HTERT RPE-1 (cell line): ENCODE data around the gene BPIFB6.

Source experiments
- in situ Hi-C: fragments of 300-500 bp; cut with MboI; formaldehyde crosslinking; loops from 4 replicates; pipeline ENCODE4 v1.14.3; 2020; ENCODE audit warnings: low sequenced_read_pairs

Gene BPIFB6, protein sequence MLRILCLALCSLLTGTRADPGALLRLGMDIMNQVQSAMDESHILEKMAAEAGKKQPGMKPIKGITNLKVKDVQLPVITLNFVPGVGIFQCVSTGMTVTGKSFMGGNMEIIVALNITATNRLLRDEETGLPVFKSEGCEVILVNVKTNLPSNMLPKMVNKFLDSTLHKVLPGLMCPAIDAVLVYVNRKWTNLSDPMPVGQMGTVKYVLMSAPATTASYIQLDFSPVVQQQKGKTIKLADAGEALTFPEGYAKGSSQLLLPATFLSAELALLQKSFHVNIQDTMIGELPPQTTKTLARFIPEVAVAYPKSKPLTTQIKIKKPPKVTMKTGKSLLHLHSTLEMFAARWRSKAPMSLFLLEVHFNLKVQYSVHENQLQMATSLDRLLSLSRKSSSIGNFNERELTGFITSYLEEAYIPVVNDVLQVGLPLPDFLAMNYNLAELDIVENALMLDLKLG

GRCh38 chr20:33031531-33031930, at the start of gene BPIFB6:
Gene BPIFB6, plus strand, starts transcription at chr20:33031648. Its CDS starts 0 bp downstream, at chr20:33031648.
- in situ Hi-C loops: no loop called here

GRCh38 chr20:32982617-32983458, 48.6 kb upstream of the BPIFB6 start:
- in situ Hi-C loops: no loop called here

DNA sequence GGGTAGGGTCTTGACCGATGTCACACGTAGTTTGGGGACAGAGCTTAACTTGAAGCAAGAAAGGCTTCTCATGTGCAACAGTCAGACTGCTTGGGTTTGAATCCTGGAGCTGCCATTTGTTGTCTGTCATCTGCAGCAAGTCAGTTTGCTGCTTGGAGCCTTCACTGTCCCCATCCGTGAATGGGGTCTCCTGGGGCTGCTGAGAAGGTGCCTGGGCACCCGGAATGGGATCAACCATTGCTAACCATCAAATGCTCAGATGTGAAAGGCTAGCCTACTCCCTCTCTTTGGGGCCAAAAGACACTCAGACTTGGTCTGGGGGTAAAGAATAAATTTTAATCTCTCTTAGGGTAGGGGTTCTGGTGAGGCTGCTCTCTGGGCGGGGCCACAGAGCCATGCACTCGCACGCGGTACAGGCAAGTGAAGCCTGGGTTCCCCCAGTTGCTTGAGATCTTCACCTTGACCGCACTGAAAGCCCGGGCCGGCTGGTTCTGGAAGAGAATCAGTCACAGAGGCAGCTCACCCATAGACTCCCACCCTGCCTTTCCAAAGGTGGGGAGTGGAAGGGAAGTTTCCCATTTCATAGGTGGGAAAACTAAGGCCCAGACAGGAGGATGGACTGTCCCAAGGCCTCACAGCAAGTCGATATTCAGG, 47.9 kb upstream of the BPIFB6 start:
- in situ Hi-C loops: no loop called here

DNA sequence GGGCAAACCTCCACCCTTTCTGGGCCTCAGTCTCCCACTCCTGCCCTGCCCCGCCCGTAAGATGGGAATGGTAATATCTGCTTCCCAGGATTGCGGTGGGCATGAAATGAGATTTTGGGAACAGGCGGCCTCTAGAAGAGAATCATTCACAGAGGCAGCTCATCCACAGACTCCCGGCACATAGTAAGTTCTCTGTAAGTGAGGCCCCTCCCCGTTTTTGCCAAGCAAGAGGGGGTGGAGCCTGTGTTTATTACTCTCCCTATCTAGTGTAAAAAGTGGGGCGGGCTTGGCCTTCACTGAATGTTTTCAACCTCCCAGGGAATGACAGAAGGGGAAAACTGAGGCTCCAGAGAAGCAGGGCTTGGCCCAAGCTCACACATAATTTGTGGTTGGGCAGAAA, 47.3 kb upstream of the BPIFB6 start:
- in situ Hi-C loops: no loop called here

GRCh38 chr20:32984631-32985354, 46.7 kb upstream of the BPIFB6 start:
- in situ Hi-C loops: no loop called here

DNA sequence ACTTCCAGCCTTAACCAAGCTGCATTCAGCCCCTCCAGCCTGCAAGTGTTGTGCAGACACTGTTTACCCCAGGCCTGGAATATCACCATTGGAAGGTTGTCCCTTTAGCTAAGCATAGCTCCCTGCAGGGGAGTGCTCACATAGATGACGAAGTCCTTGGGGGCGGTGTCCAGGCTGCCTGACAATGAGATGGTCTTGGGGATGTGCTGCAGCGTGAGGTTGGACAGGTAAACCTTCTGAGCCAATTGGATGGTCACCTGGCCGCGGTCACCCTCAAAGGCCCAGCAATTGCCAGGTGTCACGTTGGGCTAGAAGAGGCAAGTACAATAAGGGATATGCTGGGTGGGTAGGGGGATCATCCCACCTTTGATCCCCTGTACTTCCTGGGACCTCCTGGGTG, 45.9 kb upstream of the BPIFB6 start:
- in situ Hi-C loops: no loop called here

- in situ Hi-C loops: no loop called here
Measured at GRCh38 chr20:32986331-32986966, 45.0 kb upstream of the BPIFB6 start.

- in situ Hi-C loops: no loop called here
Measured at GRCh38 chr20:32987044-32987825, 44.2 kb upstream of the BPIFB6 start.

DNA sequence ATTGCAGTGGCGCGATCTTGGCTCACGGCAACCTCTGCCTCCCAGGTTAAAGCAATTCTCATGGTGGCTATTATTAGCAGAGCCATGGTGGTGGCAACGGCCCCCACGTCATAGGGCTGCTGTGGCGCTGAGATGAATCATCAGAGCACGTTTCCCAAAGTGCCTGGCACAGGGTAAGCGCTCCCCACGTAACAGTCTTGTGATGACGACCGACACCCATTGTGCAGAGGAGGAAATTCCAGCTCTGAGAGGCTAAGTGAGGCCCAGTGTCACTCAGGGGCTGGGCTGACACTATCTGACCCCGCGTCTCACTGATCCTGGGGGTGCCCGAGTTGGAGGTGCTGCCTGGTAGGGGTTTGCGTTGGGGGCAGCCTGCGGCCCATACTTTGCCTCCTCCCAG, 43.4 kb upstream of the BPIFB6 start:
- in situ Hi-C loops: no loop called here

DNA sequence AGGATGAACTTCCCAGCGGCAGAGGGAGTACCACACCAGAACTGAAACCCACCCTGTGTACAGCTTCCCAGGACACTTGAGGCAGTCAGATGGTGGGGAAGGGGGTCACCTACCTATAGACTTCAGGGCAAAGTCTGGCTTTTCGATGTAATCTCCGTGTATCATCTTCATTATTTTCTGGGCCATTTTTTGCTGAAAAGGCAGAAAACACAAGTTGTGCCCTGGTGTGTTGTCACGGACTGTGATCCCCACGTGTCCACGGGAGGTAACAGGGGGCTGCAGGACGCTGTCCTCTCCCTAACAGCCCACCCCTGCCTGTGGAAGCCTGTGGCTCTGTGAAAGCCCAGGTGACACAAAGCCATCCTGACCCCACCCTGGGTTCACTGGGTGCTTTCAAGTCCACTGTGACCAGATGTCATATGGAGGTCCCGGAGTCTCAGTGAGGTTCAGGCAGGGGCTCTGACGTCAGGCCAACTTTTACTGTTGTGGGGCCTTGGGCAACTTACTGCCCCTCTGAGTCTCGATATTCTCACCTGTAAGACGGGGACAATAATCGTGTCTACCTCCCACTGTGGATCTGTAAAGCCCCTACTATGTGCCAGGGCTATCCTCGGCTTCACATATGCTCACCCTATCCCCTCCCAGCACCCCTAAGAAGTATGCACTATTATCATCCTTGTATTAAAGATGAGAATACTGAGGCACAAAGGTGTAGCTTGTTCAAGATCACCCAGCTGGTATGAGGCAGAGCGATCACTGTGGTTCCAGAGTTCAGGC, 41.8 kb upstream of the BPIFB6 start:
- in situ Hi-C loops: no loop called here

DNA sequence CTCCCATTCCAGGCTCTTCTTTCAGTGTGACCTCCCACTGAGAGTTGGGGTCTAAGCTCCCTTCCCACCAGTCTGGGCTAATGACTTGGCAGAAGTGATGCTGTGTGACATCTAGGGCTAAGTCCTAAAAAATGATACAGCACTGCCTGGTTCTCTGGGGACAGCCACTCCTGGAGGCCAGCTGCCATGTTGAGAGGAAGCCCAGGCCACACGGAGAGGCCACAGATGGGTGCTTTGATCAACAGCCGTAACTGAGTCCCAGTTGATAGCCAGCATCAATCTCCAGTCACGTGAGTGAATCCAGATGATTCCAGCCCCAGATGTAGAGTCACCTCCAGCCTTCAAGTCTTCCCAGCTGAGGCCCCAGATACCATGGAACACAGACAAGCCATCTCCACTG, 41.0 kb upstream of the BPIFB6 start:
- in situ Hi-C loops: no loop called here

DNA sequence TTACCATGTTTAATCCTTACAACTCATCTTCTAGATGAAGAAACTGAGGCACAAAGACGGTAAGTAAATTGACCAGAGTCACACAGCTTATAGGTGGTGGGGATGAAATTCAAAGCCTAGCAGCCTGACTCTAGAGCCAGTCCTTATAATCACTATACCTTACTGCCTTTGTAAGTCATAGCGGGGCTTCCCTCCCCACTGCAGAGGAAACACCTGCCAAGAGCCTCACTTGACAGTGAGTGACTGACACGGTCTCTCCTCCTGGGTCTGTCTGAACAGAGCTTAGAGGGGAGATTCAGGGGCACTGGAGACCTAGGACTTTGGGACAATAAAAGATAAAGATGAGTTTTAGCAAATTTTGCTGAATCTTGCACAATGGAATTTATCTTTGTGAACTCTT, 40.1 kb upstream of the BPIFB6 start:
- in situ Hi-C loops: no loop called here

GRCh38 chr20:32991792-32992641, 39.4 kb upstream of the BPIFB6 start:
- in situ Hi-C loops: no loop called here

DNA sequence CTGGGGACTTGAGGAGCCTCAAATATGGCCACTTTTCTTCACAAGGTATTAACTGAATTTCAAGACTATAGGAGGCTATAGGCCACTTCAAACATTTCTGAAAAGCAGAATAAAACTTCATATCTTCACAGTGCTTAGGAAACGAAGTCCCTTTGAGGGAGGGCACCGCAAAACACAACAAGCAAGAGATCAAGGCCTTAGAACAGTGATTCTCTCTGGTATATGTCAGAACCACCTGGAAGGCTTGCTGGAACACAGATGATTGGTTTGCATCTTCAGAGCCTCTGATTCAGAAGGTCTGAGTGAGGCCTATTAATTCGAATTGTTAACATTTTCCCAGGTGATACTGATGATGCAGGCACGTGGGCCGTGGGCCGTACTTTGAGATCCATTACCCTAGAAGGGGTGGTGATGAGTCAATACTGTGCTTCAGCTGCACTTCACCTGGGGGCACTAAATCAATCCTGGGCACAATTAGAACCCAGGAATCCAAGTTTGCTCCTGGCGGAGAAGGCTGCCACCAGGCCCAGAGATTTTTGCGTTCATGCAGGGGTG, 37.9 kb upstream of the BPIFB6 start:
- in situ Hi-C loops: no loop called here

GRCh38 chr20:32995802-32996201, 35.6 kb upstream of the BPIFB6 start:
- in situ Hi-C loops: no loop called here

DNA sequence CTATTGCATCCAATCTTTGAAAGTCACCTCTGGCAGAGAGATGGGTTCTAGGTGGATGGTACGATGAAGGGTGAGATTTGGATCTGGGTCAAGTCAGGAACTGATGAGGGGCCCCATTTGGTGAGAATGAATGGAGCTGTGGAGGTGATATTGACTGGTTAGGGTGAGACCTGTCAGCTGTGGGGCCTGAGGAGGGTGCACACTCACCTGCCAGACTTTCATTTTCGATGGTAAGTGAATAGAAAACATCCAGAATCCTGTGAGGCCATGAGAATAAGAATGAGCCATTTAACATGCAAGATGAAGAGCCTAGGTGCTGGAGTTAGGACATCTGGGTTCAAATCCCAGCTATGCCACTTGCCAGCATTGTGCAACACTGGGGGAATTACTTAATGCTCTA, 34.0 kb upstream of the BPIFB6 start:
- in situ Hi-C loops: no loop called here

- in situ Hi-C loops: no loop called here
Measured at GRCh38 chr20:32999603-33000250, 31.7 kb upstream of the BPIFB6 start.
